ENCODE data around the gene TMEM269.

TMEM269 gene

GRCh38 chr1:42822800-42823392 lies 38.1 kb downstream of the TMEM269 start:
- no peak for DNase-seq (ENCODE audit: low read depth)

- no peak for DNase-seq (ENCODE audit: low read depth)
Measured at GRCh38 chr1:42824481-42825035, 39.8 kb downstream of the TMEM269 start.

- no peak for DNase-seq (ENCODE audit: low read depth)
Measured at GRCh38 chr1:42825036-42825851, 40.5 kb downstream of the TMEM269 start.

DNA sequence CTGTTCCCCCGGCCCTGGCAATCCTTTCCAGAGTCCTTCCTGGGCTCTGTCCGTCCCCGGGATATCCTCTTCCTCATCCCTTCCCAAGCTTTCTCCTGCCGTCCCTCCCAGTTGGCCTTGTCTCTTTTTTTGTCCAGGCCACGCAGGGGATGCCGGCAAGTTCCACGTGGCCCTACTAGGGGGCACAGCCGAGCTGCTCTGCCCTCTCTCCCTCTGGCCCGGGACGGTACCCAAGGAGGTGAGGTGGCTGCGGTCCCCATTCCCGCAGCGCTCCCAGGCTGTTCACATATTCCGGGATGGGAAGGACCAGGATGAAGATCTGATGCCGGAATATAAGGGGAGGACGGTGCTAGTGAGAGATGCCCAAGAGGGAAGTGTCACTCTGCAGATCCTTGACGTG lies 45.8 kb downstream of the TMEM269 start:
- no peak for DNase-seq (ENCODE audit: low read depth)

- DNase-seq (ENCODE audit: low read depth) = no peak
Measured at GRCh38 chr1:42831273-42831672, 46.5 kb downstream of the TMEM269 start.

GRCh38 chr1:42832641-42833240 lies 48.0 kb downstream of the TMEM269 start:
- no peak for DNase-seq (ENCODE audit: low read depth)

DNA sequence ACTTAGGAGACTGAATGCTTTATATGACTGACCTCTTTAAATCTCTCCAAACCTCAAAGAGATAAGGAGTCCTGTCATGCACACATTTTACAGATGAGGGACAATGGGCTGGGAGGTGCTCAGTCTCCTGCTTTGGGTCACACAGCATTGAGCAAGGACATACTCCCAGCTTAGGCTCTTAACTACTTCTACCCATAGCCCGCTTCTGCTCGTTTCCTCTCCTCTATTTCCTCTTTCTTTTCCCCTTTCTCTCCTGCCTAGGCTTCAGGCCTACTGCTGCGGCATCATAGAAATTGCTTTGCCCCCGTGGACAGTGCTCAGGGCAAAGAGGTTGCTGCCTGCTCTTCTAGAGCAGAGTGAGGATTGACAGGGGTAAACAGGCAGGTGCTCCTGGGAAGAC lies 49.2 kb downstream of the TMEM269 start:
- no peak for DNase-seq (ENCODE audit: low read depth)

GRCh38 chr1:42834803-42835202 lies 50.0 kb downstream of the TMEM269 start:
- DNase-seq (ENCODE audit: low read depth) = no peak

DNA sequence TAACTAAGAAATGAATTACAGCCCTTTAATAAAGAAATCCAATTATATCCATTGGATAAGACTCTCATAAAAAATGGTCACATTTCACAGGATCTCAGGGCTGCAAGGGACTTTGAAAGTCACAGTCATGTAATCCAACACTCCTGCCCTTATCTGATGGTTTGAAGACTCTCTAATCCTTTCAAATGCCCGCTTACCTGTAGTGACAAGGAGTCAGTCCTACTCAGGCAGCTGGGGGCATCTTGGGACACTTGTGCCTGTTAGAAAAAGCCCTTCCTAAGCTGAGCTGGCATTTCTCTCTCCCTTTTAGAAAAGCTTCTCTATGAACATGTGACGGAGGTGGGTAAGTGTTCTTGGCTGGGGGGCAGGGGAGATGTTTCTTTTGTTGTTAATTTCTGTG lies 50.6 kb downstream of the TMEM269 start:
- no peak for DNase-seq (ENCODE audit: low read depth)

DNA sequence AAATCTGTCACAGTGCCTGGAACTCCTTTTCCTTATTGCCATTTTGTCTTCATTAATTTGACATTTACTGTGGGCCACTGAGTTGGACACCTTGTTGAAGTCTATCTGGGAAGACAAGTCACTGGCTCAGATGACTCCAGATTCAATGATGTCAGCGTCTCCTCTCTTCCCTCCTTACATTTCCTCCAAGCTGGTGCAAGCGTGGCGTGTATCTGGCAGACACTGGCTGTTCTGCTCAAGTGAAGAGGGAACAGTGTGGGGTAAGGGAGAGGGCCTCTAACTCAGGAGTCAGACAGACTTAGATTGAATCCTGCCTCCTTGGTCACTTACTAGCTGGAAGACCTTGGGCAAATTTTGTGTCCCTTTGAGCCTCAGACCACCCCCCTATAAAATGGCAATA lies 52.9 kb downstream of the TMEM269 start:
- DNase-seq (ENCODE audit: low read depth) = no peak

GRCh38 chr1:42838482-42839190 lies 53.8 kb downstream of the TMEM269 start:
- no peak for DNase-seq (ENCODE audit: low read depth)

DNA sequence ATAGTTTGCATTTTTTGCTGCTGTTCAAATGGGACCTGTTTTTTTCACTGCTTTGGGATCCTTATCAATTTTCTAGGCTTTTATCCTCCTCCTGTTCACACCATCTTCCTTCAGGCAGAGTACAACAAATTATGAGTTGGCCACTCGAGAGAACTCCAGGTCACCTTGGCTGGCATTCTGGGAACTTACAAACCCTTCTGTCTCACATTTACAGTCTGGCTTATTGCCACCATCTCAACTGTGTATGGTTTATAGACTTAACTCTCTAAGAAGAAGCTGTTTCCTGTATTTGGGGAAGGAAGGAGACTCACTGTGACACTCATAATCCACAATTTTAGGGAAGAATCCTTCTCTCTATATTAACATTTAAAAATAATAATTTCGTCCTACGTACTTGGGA lies 56.2 kb downstream of the TMEM269 start:
- DNase-seq (ENCODE audit: low read depth) = no peak

DNA sequence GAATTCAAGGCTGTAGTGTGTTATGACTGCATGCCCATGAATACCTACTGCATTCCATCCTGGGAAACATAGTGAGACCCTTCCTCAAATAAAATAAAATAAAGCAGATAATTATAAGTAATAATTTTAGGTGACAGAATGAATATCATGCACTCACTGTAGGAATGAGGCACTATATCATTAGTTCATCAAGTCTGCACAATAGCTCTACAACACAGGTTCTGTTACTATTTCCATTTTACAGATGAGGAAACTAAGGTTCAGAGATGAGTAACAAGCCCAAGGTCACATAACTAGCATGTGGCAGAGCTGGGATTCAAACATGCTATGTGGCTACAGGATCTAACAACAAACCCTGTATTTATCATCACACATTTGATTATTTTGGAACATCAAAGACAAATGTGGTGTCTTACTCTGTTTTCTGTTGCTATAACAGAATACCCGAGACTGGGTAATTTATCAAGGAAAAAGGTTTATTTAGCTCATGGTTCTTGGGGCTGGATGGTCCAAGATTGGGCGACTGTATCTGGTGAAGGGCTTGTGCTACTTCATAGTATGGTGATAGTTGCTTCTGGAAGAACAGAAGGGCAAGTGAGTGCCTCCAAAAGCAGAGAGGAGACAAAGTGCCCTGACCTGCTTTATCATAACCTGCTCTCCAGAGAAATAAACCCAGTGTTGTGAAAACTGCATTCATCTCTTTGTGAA lies 56.8 kb downstream of the TMEM269 start:
- no peak for DNase-seq (ENCODE audit: low read depth)

GRCh38 chr1:42844592-42845140 lies 59.9 kb downstream of the TMEM269 start:
- DNase-seq (ENCODE audit: low read depth) = no peak

GRCh38 chr1:42845193-42845592 lies 60.4 kb downstream of the TMEM269 start:
- no peak for DNase-seq (ENCODE audit: low read depth)

DNA sequence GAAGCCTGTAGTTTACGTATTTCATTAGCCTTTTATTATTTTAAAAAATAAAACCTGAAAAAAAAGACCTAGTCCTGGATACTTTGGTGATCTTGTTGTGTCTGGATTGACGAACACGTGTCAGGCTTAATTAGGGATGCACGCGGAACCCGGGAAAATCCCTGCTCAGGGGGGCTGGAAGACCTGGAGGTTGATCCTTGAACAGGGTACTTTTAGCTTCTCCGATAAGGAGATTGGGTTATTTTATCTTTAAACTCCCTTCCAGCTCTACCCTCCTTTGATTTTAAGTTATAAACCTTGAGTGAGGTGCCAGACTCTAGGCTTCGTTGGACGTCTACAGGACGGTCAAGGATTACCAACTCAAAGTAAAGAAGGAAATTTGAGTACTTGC lies 61.1 kb downstream of the TMEM269 start:
- no peak for DNase-seq (ENCODE audit: low read depth)

DNA sequence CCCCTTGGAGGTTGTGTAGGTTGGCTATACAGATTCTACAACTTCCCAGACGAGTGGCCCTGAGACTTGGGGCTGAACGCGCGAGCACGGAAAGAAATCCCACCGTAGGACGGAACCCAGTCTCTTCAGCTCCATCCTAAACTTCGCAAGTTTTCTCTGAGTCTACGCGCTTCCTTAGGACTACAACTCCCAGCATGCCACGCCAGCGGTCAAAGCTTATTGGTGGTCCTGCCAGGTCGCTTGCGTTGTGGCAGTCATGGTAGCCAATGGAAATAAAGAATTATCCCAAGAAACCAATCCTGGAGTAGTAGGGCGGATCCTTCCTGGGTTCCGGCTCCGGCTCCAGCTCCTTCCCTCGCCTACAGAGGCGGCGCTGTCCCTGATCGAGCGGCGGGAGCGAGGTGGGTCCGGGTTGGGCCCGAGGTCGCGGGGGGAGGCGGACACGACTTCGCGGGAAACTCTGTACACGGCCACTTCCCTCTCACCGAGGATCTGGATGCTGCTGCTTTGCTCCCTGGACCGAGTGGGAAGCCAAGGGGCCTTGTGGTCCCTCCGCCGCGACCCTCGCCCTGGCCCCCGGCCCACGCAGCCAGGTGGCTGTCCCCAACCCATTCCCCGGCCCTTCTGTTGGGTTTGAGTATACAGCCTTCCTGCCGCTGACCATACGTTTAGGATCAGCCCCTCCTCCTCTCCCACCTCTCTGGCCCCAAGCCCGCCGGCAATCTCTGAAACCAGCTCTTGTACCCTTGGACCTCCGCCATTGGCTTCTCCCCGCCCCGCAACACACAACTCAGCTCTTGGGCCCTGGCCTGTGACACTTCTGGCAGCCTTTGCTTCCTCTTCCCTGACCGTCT lies 61.7 kb downstream of the TMEM269 start, which contains the start of gene ZNF691:
ZNF691 (plus strand) TSS at position 357 of the 854 bp plus-strand sequence. CDS start 3,046 bp downstream, outside the sequence.
- peak; percentile 82 for DNase-seq (ENCODE audit: low read depth)

DNA sequence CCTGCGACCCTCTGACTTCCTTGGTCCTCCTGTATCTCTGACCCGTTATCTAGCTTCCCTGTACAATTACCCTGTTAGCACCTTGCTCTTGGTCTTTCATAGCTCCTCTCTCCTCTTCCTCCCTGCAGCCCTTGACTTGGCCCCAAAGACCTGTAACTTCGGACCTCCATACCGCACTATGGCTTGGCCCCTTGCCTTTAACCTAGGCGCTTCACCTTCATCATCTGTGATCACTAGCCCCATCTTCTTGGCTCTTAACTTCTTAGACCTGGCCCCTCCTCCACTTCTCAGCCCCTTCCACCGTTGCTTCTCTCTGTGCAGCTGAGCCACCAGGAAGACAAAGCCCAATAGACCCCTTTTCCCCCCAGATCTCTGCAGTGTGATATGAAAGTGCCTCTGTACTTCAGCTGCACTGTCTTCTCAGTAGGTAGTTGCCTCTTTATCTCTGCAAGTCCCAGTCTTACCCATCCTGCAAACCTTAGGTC lies 62.4 kb downstream of the TMEM269 start:
- no peak for DNase-seq (ENCODE audit: low read depth)

DNA sequence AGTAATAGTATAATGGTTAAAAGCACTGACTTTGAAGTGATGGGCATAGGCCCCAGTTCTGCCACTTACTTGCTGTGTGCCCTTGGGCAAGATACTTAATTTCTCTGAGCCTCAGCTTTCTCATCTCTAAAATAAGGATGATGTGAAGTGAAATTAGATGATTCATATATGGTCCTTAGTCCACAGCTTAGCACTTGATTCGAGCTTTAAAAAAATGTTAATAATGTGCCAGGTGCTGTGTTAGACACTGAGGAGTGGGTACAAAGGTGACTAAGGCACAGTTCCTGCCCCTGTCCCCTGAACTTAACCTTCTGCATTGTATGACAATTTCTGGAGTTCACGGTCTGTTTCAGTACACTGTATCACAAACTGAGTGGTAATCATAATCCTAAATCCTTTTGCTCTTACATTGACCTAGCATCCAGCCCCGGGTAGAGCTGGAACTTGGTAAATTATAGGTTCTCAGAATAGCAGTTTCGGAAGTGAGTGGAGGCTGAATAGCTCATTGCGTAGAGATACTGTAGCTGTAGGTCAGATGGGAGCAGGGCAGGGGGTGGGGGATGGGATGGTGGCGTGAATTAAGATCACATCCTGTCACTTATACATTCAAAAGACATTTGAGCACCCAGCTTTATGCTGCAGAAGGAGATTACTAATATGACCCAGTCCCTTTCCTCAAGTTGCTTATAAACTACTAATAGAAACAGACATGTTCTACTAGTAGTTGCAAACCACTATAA lies 63.1 kb downstream of the TMEM269 start:
- DNase-seq (ENCODE audit: low read depth) = no peak
